WTC11 (cell line): ENCODE data around the gene TBX15. TPM values are rescaled to one million over a fixed set of nuclear protein-coding genes. Genes with fewer than 3 reads are reported as not detected.

ENCODE experiments used
- ATAC-seq: fragments of 200-7000 bp; cut with Tn5 transposase; 2 replicates; pipeline ENCODE4 v1.10.0; 2021; ENCODE audit warnings: mild to moderate bottlenecking, moderate library complexity
- CTCF ChIA-PET: fragments of 300-600 bp; sonication (Branson Sonifier 250); formaldehyde crosslinking; loops from one replicate; lab custom pipeline; 2021; ENCODE audit warnings: antibody characterized with exemption; lab: Charles Lee
- POLR2A ChIA-PET: fragments of 350-600 bp; sonication (Branson Sonifier 250); formaldehyde crosslinking; loops from one replicate; lab custom pipeline; 2021; ENCODE audit warnings: antibody characterized with exemption; lab: Charles Lee
- DNase-seq: peaks from one replicate; pipeline ENCODE4 v3.0.0; 2021; ENCODE audit warnings: low spot score
- H3K27ac Mint-ChIP-seq: 2 replicates; pipeline ENCODE4 v1.8.0; 2021; ENCODE audit warnings: mixed read lengths
- H3K27me3 Mint-ChIP-seq: 2 replicates; pipeline ENCODE4 v1.8.0; 2021; ENCODE audit warnings: low read depth, mild to moderate bottlenecking, moderate library complexity, mixed read lengths
- H3K36me3 Mint-ChIP-seq: 2 replicates; pipeline ENCODE4 v1.8.0; 2021; ENCODE audit warnings: mixed read lengths
- H3K4me1 Mint-ChIP-seq: 2 replicates; pipeline ENCODE4 v1.8.0; 2022; ENCODE audit warnings: mixed read lengths
- H3K4me3 Mint-ChIP-seq: 2 replicates; pipeline ENCODE4 v1.8.0; 2021; ENCODE audit warnings: mild to moderate bottlenecking, moderate library complexity, mixed read lengths
- H3K9me3 Mint-ChIP-seq: 2 replicates; pipeline ENCODE4 v1.8.0; 2021; ENCODE audit warnings: mixed read lengths
- AFF4 ChIP-seq: sonication (generic); formaldehyde crosslinking; IDR thresholded peaks from 2 replicates; pipeline ENCODE4 v1.8.1; 2023; ENCODE audit warnings: mild to moderate bottlenecking, missing genetic modification reagents, borderline replicate concordance
- CBFB ChIP-seq: sonication (generic); formaldehyde crosslinking; IDR thresholded peaks from 2 replicates; pipeline ENCODE4 v1.8.1; 2022; ENCODE audit warnings: mild to moderate bottlenecking, low read depth, missing genetic modification reagents
- CDX4 ChIP-seq: fragments of 250-450 bp; sonication (Bioruptor Pico); IDR thresholded peaks from 2 replicates; pipeline ENCODE4 v1.9.0; 2021; ENCODE audit warnings: moderate library complexity, mild to moderate bottlenecking, inconsistent platforms, borderline replicate concordance
- CREM ChIP-seq: sonication (generic); formaldehyde crosslinking; IDR thresholded peaks from 2 replicates; pipeline ENCODE4 v1.8.1; 2022; ENCODE audit warnings: mild to moderate bottlenecking, missing genetic modification reagents, moderate library complexity
- E2F1 ChIP-seq: sonication (generic); formaldehyde crosslinking; IDR thresholded peaks from 2 replicates; pipeline ENCODE4 v1.8.0; 2022; ENCODE audit warnings: mild to moderate bottlenecking, missing genetic modification reagents
- ETV6 ChIP-seq: sonication (generic); formaldehyde crosslinking; IDR thresholded peaks from 2 replicates; pipeline ENCODE4 v1.8.1; 2022; ENCODE audit warnings: mild to moderate bottlenecking, missing genetic modification reagents
- FOXJ3 ChIP-seq: sonication (generic); formaldehyde crosslinking; IDR thresholded peaks from 2 replicates; pipeline ENCODE4 v1.9.0; 2021; ENCODE audit warnings: missing genetic modification reagents, mild to moderate bottlenecking, borderline replicate concordance
- HMGA2 ChIP-seq: fragments of 250-450 bp; sonication (Bioruptor Pico); IDR thresholded peaks from 2 replicates; pipeline ENCODE4 v1.4.0; 2021; ENCODE audit warnings: mild to moderate bottlenecking, moderate library complexity
- IRF1 ChIP-seq: sonication (generic); formaldehyde crosslinking; IDR thresholded peaks from 2 replicates; pipeline ENCODE4 v1.8.0; 2023; ENCODE audit warnings: missing genetic modification reagents
- NFYB ChIP-seq: sonication (generic); formaldehyde crosslinking; conservative IDR thresholded peaks from 2 replicates; pipeline ENCODE4 v1.8.0; 2022; ENCODE audit warnings: low read depth, missing genetic modification reagents
- NR1H2 ChIP-seq: sonication (generic); formaldehyde crosslinking; IDR thresholded peaks from 2 replicates; pipeline ENCODE4 v1.9.0; 2021; ENCODE audit warnings: mild to moderate bottlenecking, moderate library complexity, missing genetic modification reagents
- SMAD3 ChIP-seq: sonication (generic); formaldehyde crosslinking; IDR thresholded peaks from 2 replicates; pipeline ENCODE4 v1.8.0; 2022; ENCODE audit warnings: missing genetic modification reagents, mild to moderate bottlenecking, borderline replicate concordance
- ZNF671 ChIP-seq: fragments of 250-450 bp; sonication (Bioruptor Pico); IDR thresholded peaks from 2 replicates; pipeline ENCODE4 v1.8.0; 2021; ENCODE audit warnings: mild to moderate bottlenecking
- total RNA-seq: library from RNA; stranded (reverse); gene quantifications from 3 replicates; pipeline ENCODE4 v1.2.3, GENCODE V29; 2021

TBX15 gene
- total RNA-seq, 1 experiment from 2014 or later = 0.11 TPM

GRCh38 chr1:118999348-119000071, 11.4 kb upstream of the TBX15 start:
- TF ChIP-seq FOXJ3 = no peak
- no peak for TF ChIP-seq NFYB (CRISPR knock-in tag)
- TF ChIP-seq ETV6 (CRISPR knock-in tag) = no peak
- TF ChIP-seq IRF1 = no peak
- no peak for TF ChIP-seq E2F1
- no peak for TF ChIP-seq NR1H2
- CTCF ChIA-PET = interaction anchor here (0.7 to 3.0 kb wide), 4 partner anchors 9 to 15 kb away, joined by 3 to 28 read pairs (median 14); no protein-coding TSS in a partner anchor
- no peak for DNase-seq
- H3K27ac Mint-ChIP-seq = no peak overlapping the region
- H3K4me1 Mint-ChIP-seq = peaks cover 58% of the 10 kb centered on the region
- H3K36me3 Mint-ChIP-seq = no peaks in the 10 kb centered on the region
- POLR2A ChIA-PET = interaction anchor here (1.0 to 1.8 kb wide), 2 partner anchors 10 to 15 kb away, joined by 4 to 6 read pairs; no protein-coding TSS in a partner anchor
- no peak for ATAC-seq
- H3K9me3 Mint-ChIP-seq = no peaks in the 10 kb centered on the region
- peaks cover 100% of the 10 kb centered on the region for H3K27me3 Mint-ChIP-seq
- H3K4me3 Mint-ChIP-seq = peak overlapping the region; percentile 68

- H3K27me3 Mint-ChIP-seq = peaks cover 100% of the 10 kb centered on the region
- no peak overlapping the region for H3K27ac Mint-ChIP-seq
- H3K9me3 Mint-ChIP-seq = no peaks in the 10 kb centered on the region
- DNase-seq = no peak
- no peak for TF ChIP-seq AFF4
- no peak overlapping the region for H3K4me3 Mint-ChIP-seq
- POLR2A ChIA-PET = no interaction called here
- H3K4me1 Mint-ChIP-seq = peaks cover 56% of the 10 kb centered on the region
- CTCF ChIA-PET = interaction anchor here (6.5 kb wide), 1 partner anchor 11 kb away, joined by 50 read pairs; no protein-coding TSS in a partner anchor
- ATAC-seq = no peak
- no peaks in the 10 kb centered on the region for H3K36me3 Mint-ChIP-seq
Measured at GRCh38 chr1:118998171-118998570, 10.0 kb upstream of the TBX15 start.

GRCh38 chr1:118997225-118997624, 9.1 kb upstream of the TBX15 start:
- H3K4me3 Mint-ChIP-seq = no peak overlapping the region
- peaks cover 51% of the 10 kb centered on the region for H3K4me1 Mint-ChIP-seq
- TF ChIP-seq IRF1 (no peak), SMAD3 (CRISPR knock-in tag) (no peak), E2F1 (no peak), CDX4 (no peak), ZNF671 (CRISPR knock-in tag) (no peak), CREM (CRISPR knock-in tag) (no peak), HMGA2 (CRISPR knock-in tag) (no peak), CBFB (CRISPR knock-in tag) (no peak)
- no peaks in the 10 kb centered on the region for H3K36me3 Mint-ChIP-seq
- ChIA-PET CTCF (interaction anchor here (6.5 kb wide), 1 partner anchor 12 kb away, joined by 50 read pairs; no protein-coding TSS in a partner anchor), POLR2A (no interaction called here)
- no peaks in the 10 kb centered on the region for H3K9me3 Mint-ChIP-seq
- H3K27me3 Mint-ChIP-seq = peaks cover 100% of the 10 kb centered on the region
- ATAC-seq (no peak), DNase-seq (no peak)
- H3K27ac Mint-ChIP-seq = no peak overlapping the region
